Measurements from ENCODE around the gene CREBL2.

CREBL2 gene

DNA sequence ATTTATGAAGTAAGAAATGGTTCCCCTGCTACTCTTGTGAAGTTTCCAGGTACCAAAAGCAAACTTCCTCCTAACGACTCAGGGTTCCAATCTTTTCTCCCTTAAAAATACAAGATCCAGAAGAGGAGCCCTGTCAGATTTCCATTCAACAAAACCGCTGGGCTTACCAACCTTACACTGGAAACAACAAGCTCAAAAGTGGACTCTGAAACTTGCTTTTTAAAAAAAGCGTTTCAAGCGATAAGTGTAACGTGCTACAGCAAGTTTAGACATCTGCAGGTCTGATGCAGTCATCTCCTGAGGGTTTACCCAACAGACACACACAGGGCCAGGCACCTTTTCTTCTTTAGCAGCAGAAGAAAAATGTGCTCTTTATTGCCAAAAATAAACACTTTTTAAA, 6.9 kb upstream of the CREBL2 start:
- DNase-seq (ENCODE audit: low spot score): no peak
- TF ChIP-seq, protein P1, sequence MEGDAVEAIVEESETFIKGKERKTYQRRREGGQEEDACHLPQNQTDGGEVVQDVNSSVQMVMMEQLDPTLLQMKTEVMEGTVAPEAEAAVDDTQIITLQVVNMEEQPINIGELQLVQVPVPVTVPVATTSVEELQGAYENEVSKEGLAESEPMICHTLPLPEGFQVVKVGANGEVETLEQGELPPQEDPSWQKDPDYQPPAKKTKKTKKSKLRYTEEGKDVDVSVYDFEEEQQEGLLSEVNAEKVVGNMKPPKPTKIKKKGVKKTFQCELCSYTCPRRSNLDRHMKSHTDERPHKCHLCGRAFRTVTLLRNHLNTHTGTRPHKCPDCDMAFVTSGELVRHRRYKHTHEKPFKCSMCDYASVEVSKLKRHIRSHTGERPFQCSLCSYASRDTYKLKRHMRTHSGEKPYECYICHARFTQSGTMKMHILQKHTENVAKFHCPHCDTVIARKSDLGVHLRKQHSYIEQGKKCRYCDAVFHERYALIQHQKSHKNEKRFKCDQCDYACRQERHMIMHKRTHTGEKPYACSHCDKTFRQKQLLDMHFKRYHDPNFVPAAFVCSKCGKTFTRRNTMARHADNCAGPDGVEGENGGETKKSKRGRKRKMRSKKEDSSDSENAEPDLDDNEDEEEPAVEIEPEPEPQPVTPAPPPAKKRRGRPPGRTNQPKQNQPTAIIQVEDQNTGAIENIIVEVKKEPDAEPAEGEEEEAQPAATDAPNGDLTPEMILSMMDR (IDR thresholded peaks at IDR 0.05; ENCODE audit: extremely low read depth, missing control alignments): no peak

DNA sequence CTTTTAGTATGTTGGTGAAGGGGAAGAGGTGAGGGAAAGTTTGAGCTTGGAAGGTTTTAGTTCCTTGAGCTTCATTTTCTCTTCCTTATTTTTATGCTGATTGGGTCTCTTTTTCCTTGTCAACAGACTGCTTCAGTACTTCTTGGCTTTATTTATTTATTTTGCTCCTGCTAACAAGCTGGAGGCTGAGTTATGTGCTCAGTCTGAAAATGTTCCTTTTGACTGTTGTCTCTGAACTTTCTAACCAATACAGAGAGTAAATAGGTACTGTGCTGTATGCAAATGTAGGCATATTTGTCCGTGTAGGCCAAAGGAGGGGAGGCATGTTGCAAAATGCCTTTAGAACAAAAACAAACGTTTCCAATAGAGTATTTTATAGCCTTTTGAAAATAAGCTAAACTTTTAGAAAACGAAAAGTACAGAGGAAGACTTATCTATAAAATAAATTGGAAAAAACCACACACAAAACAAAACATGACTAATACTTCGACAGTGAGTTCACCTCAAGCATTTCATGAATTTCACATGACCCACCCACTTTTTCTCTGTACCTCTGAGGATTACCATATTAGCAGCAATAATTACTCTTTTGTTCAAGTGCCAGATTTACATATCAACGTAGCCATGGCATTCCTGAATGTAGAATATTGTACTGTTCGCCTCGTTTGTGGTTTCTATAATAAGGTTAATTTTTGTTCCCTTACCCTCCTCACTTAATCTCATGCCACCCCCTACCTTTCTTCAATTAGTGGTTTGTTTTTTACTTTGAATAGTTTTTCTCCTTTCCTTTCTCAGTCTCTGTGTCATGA, 4.7 kb upstream of the CREBL2 start:
- TF ChIP-seq, protein P1 (IDR thresholded peaks at IDR 0.05; ENCODE audit: extremely low read depth, missing control alignments): no peak
- DNase-seq (ENCODE audit: low spot score): peak; percentile 56

DNA sequence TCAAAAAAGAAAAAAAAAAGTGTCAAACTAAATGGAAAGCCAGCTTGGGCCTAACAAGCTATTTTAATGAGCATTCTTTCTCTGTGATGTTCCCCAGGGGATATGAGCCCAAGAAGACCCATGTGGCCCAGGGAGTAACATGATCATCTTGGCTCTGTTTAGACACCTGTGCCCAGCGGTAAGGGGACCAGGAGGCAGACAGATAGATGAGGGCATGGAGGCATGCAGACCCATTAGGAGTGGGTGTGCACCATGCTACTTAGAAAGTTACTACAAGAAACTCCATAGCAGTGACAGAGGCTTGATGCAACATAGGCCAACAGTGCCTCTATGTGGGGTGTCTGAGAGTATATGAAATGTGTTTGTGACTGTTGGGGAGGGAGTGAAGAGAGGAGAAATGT, 3.1 kb upstream of the CREBL2 start:
- peak; percentile 59 for DNase-seq (ENCODE audit: low spot score)
- TF ChIP-seq, protein P1 (IDR thresholded peaks at IDR 0.05; ENCODE audit: extremely low read depth, missing control alignments): peak; percentile 16

DNA sequence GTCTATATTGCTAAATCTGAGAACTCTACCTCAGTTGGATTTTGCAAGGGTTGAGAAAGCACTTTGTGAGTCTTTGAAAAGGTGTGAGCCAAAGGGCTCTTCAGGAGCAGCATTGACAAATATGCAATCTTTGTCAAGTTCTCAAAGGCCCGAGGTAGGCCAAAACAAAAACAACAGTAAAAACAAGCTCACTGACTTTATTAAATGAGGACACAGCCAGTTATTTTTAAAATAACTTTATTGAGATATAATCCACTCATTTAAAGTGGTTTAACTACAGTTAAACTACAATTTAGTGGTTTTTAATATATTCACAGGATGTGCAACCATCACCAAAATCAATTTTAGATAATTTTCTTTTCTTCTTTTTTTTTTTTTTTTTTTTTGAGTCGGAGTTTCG, 2.0 kb upstream of the CREBL2 start:
- TF ChIP-seq, protein P1 (IDR thresholded peaks at IDR 0.05; ENCODE audit: extremely low read depth, missing control alignments): no peak
- no peak for DNase-seq (ENCODE audit: low spot score)

DNA sequence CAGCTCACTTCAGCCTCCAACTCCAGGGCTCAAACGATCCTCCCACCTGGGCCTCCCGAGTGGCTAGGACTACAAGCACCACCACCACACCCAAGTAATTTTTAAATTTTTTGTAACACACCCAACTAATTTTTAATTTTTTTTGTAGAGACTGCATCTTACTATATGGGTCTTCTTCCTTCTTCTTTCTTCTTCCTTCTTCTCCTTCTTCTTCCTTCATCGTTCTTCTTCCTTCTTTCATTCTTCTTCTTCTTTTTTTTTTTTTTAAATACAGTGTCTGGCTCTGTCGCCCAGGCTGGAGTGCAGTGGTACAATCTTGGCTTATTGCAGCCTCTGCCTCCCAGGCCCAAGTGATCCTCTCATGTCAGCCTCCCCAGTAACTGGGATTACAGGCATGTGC, 965 bp upstream of the CREBL2 start:
- TF ChIP-seq, protein P1 (IDR thresholded peaks at IDR 0.05; ENCODE audit: extremely low read depth, missing control alignments): no peak

DNA sequence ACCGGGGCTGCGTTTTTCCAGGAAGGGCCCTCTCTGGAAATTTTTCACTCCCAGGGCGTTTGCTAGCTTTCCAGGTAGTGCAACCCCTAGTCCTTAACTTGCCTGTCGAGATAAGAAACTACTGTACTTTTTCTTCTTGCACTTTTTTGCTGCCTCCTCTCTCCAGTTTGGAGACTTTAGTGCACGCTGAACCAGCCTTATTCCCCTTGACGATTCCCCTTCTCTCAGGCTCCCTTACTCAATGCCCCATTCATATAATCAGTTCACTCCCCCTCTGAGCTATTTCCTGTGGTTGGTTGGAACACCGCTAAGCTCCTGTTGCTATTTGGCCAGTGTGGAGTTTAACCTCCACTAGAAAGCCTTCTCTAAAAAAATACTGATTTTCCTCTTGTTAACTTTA, 682 bp downstream of the CREBL2 start:
- TF ChIP-seq, protein P1 (IDR thresholded peaks at IDR 0.05; ENCODE audit: extremely low read depth, missing control alignments): no peak
- DNase-seq (ENCODE audit: low spot score): peak; percentile 45

More for the DNA sequence above, 965 bp upstream of the CREBL2 start:
- no peak for DNase-seq (ENCODE audit: low spot score)

DNA sequence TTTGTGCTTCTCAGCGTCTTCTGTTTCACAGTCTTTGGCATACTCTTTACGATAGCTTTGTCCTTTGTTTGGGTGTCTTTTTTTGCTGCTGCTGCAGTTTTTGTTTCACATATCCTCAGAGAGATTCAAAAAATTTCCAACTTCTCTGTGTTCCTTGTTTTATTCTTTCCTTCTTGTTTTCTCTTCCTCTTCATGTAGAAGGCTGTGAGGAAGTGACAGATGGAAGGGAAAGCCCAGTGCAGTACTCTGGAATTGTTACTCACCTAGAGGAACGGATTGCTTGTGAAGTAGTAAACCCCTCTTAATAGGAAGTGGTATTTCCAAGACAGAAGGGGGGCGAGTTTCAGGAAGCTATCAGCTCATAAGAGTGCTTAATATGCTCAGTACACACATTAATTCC, 1.7 kb downstream of the CREBL2 start:
- no peak for DNase-seq (ENCODE audit: low spot score)

More for the DNA sequence above, 1.7 kb downstream of the CREBL2 start:
- TF ChIP-seq, protein P1 (IDR thresholded peaks at IDR 0.05; ENCODE audit: extremely low read depth, missing control alignments): no peak

Data from GM20000 (cell line).